Neural crest cell (in vitro differentiated cells): ENCODE results near the gene TNNI3K. TPM values are rescaled to one million over a fixed set of nuclear protein-coding genes. Genes with fewer than 3 reads are reported as not detected.

ENCODE experiments used
- DNase-seq: peaks from one replicate; pipeline ENCODE4 v3.0.0; 2021; ENCODE audit warnings: low read depth, mixed read lengths, low spot score
- H3K27ac Mint-ChIP-seq: one replicate; pipeline ENCODE4 v1.8.0; 2021; ENCODE audit warnings: mild to moderate bottlenecking, mixed read lengths; ENCODE audit not compliant: unreplicated experiment
- H3K27me3 Mint-ChIP-seq: 2 replicates; pipeline ENCODE4 v1.8.0; 2021; ENCODE audit warnings: low read depth, mild to moderate bottlenecking, mixed read lengths
- H3K36me3 Mint-ChIP-seq: 2 replicates; pipeline ENCODE4 v1.8.0; 2021; ENCODE audit warnings: low read depth, mild to moderate bottlenecking, mixed read lengths
- H3K4me1 Mint-ChIP-seq: 2 replicates; pipeline ENCODE4 v1.8.0; 2021; ENCODE audit warnings: mixed read lengths
- H3K4me3 Mint-ChIP-seq: one replicate; pipeline ENCODE4 v1.8.0; 2021; ENCODE audit warnings: mild to moderate bottlenecking, mixed read lengths
- H3K9me3 Mint-ChIP-seq: 2 replicates; pipeline ENCODE4 v1.8.0; 2021; ENCODE audit warnings: mixed read lengths
- CTCF ChIP-seq: fragments of 200-600 bp; sonication (generic); conservative IDR thresholded peaks from 2 replicates; pipeline ENCODE4 v1.5.0; 2021; ENCODE audit warnings: antibody characterized with exemption, mild to moderate bottlenecking
- long read RNA-seq: library from polyadenylated mRNA; unstranded; transcript quantifications from one replicate; pipeline ENCODE4 v2.0.0, GENCODE V29; 2020
- total RNA-seq: library from RNA; stranded (reverse); gene quantifications from 2 replicates; pipeline ENCODE4 v1.2.1, GENCODE V29; 2021

The TNNI3K gene
- total RNA-seq: 1.3 and 1.4 TPM in 2 replicates
- long read RNA-seq, partial matches to known transcripts: 0 of 1 reads
- long read RNA-seq, other reads (novel, unspliced or antisense): 1 of 1 reads

GRCh38 chr1:74235153-74235552 is at the start of gene TNNI3K:
TSS of gene TNNI3K (plus strand) at chr1:74235387. CDS start at chr1:74235452, 65 bp downstream.
- Mint-ChIP-seq H3K4me3 (no peak within 1 kb of the TSS), H3K4me1 (peaks cover 5% of the 10 kb centered on the region), H3K36me3 (peaks cover 5% of the 10 kb centered on the region), H3K9me3 (peaks cover 5% of the 10 kb centered on the region), H3K27me3 (no peaks in the 10 kb centered on the region), H3K27ac (no peak within 1 kb of the TSS)
- no peak for DNase-seq
- no peak for TF ChIP-seq CTCF

GRCh38 chr1:74193908-74194307 is 41.3 kb upstream of the TNNI3K start:
- Mint-ChIP-seq H3K27ac (no peak overlapping the region), H3K4me1 (peaks cover 14% of the 10 kb centered on the region), H3K4me3 (no peak overlapping the region), H3K36me3 (peaks cover 2% of the 10 kb centered on the region), H3K9me3 (no peaks in the 10 kb centered on the region), H3K27me3 (no peaks in the 10 kb centered on the region)
- no peak for TF ChIP-seq CTCF
- no peak for DNase-seq

GRCh38 chr1:74195339-74195738 is 39.8 kb upstream of the TNNI3K start:
- Mint-ChIP-seq H3K4me3 (no peak overlapping the region), H3K9me3 (no peaks in the 10 kb centered on the region), H3K27ac (no peak overlapping the region), H3K36me3 (no peaks in the 10 kb centered on the region), H3K4me1 (peaks cover 22% of the 10 kb centered on the region), H3K27me3 (no peaks in the 10 kb centered on the region)
- no peak for TF ChIP-seq CTCF
- no peak for DNase-seq

- H3K4me3 Mint-ChIP-seq: peak overlapping the region; percentile 94
- DNase-seq: no peak
- no peaks in the 10 kb centered on the region for H3K9me3 Mint-ChIP-seq
- no peaks in the 10 kb centered on the region for H3K27me3 Mint-ChIP-seq
- no peaks in the 10 kb centered on the region for H3K36me3 Mint-ChIP-seq
- peaks cover 22% of the 10 kb centered on the region for H3K4me1 Mint-ChIP-seq
- no peak overlapping the region for H3K27ac Mint-ChIP-seq
- no peak for TF ChIP-seq CTCF
Measured at GRCh38 chr1:74197255-74197654, 37.9 kb upstream of the TNNI3K start.

- peak within 1 kb of the TSS; percentile 92 for H3K27ac Mint-ChIP-seq
- H3K36me3 Mint-ChIP-seq: no peaks in the 10 kb centered on the region
- H3K4me1 Mint-ChIP-seq: peaks cover 22% of the 10 kb centered on the region
- TF ChIP-seq CTCF: no peak
- DNase-seq: peak; percentile 93
- H3K27me3 Mint-ChIP-seq: no peaks in the 10 kb centered on the region
- no peaks in the 10 kb centered on the region for H3K9me3 Mint-ChIP-seq
- peak within 1 kb of the TSS; percentile 94 for H3K4me3 Mint-ChIP-seq
Measured at GRCh38 chr1:74197657-74198552, 37.3 kb upstream of the TNNI3K start, which contains the start of the genes FPGT and LRRIQ3. TSS of gene FPGT (plus strand) at chr1:74198242. CDS start at chr1:74198279, 37 bp downstream. TSS of gene LRRIQ3 (minus strand) at chr1:74198176. CDS start at chr1:74183684, 14,492 bp downstream.
